NCI-H1092 (cell line): ENCODE results near the gene RNF152.
"Not testable (repeated sequence)": the region's sequence is repeated elsewhere in the genome, so short reads cannot be mapped to it uniquely, and the experiment has no call there.

Source experiments
- DNase-seq: peaks from one replicate; lab custom pipeline; 2025; lab: John Stamatoyannopoulos, UW

Gene RNF152

DNA sequence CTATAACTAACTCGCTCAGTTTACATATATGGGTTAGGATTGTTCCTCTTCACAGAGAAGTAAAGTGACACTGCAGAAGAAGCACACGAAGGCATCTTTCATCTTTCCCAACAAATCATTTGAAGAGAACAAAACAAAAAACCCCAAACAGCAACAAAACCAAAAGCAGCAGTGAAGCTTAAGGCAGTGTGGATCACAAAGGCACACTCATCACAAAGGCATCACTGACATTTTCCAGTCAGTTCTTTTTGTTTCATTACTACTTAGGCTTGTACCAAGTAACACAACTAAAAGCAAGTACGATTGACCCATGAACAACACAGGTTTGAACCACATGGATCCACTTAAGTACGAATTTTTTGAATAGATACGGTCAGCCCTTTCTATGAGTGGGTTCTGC lies 75.7 kb downstream of the RNF152 start:
- DNase-seq: no peak

DNA sequence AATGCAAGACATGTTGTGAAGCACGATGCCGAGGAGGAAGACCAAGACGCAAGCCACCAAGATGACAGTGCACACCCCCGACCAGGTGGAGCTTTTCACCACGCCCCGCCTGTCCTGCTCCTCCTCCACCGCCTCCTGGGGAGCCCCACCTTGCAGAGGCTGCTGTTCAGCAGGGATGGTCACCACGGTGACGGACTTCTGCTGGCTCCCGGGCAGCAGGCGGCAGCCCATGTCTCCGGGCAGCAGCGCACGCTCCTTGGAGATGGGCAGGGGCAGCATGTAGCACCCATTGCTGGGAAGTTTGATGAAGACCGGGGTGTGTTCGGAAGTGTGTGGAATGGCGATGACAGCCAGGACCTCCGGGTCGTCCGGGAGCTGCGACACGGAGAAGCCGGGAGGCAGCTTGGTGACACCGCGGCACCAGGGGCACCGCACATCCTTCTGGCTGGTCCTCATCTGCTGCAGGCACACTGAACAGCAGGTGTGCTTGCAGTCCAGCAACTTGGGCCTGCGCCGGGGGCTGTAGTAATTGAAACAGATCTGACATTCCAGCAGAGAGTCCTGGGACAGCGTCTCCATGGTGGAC lies 76.8 kb downstream of the RNF152 start:
- DNase-seq: no peak

DNA sequence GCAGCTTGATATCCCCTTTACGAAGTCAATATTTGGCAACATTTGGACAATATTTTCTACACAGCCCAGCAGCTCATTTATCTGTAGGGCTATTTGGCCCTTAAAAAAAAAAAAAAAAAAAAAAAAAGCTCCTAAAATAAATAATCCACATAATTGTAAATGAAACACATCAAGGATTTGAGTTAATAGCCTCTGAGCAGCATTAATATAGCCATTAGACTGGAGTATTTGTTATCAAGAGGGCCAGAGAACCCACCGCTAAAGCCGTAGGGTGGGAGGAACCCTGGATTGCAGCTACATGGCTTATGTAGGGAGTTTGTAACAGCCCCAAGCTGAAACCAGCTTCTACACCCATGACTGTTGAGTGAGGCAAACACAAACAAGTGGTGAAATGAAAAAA lies 84.5 kb downstream of the RNF152 start:
- no peak for DNase-seq

DNA sequence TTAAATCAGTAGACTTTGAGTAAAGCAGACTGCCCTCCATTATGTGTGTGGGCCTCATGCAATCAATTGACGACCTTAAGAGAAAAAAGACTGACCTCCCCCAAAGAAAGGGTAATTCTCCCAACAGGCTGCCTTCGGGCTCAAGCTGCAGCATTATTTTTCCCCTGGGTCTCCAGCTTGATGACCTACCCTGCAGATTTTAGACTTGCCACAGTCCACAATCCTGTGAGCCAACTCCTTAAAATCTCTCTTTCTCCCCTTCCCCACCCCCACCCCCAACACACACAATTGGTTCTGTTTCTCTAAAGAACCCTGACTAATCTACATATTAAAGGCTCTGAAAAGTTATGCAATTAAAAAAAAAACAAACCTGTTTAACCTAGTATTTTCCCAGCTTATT lies 89.4 kb downstream of the RNF152 start:
- no peak for DNase-seq

DNA sequence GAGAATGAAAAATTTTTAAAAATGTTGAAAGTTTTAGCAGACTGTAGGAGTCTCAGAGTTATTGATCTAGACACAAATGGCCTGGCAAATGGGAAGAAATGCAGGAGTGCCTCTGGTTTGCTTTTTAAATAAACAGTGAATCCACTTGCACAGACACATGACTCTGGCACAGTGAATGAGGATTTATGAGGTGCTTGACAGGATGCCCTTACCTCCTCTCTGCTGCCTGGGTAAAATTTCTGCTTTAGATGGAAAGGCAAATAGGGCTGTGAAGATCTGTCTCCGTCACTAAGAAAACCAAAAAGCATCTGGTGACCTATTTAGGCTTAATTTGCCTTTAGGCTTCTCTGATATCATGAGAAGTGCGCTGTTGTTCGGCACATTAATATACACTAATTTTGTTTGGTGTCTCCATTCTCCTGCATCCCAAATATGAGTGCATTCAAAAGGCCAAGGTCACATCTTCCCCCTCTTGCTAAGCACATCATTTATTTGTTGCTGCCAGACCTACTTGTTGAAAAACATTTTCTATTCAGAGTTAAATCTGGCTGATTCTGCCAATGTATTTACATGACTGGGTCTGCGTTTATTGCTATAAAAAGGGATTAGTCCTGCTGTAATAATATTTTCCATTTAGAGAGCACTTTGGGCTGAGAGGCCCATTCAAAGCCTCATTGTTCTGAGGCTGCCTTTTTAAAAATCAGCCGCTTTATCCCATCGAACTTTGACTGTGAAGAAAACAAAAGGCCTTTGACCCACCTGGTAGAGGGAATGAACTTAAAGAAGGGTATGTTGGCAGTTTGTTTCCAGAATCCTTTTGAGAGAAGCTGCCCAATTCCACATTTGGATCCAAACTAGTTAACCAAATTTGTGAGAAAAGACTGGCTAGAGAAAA lies 94.9 kb downstream of the RNF152 start:
- no peak for DNase-seq

DNA sequence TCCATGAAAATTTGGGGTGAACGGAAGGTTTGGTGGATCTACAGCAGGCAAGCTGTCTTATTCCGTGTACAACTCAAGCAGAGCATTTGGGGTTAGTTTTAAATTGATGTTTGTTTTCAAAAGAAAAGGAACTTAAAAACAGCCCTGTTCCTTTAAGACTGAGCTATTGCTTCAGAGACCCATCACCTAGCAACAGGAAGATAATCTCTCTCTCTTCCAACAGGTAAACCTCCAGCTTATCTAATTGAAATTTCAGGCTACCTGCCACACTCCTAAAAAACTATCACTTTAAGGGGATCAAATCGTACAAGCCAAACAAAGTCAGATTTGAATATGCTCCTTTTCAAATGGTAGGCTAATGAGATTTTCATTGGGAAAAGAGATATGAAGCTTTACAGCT lies 101.8 kb downstream of the RNF152 start:
- no peak for DNase-seq

DNA sequence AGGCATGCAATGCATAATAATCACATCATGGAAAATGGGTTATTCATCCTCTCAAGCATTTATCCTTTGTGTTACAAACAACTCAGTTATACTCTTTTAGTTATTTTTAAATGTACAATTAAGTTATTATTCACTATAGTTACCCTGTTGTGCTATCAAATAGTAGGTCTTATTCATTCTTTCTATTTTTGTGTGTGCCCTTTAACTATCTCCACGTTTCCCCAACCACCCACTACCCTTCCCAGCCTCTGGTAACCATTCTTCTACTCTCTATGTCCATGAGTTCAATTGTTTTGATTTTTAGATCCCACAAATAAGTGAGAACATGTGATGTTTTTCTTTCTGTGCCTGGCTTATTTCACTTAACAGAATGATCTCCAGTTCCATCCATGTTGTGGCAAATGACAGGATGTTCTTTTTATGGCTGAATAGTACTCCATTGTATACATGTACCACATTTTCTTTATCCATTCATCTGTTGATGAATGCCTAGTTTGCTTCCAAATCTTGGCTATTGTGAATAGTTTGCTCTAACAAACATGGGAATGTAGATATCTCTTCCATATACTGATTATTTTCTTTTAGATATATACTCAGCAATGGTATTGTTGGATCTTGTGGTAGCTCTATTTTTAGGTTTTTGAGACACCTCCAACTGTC lies 105.7 kb downstream of the RNF152 start:
- DNase-seq: not testable (repeated sequence)

DNA sequence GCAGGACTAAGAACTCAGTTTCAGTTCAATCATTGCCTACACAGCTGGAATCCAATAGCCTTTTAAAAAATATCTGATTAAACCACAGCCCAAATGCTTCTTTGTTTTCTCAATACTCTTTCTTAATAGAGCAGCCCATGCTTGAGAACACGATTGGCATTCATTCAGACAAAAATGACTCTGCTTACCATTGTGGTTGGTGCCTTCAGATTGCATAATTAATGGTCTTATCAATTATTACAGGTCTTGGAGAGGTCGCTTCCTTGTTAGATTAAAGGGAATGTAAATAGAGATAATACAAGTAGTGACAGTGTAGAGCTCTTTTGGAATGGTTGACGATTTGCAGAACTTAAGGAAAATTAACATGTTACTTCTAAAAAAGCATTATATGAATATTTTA lies 107.2 kb downstream of the RNF152 start:
- no peak for DNase-seq

DNA sequence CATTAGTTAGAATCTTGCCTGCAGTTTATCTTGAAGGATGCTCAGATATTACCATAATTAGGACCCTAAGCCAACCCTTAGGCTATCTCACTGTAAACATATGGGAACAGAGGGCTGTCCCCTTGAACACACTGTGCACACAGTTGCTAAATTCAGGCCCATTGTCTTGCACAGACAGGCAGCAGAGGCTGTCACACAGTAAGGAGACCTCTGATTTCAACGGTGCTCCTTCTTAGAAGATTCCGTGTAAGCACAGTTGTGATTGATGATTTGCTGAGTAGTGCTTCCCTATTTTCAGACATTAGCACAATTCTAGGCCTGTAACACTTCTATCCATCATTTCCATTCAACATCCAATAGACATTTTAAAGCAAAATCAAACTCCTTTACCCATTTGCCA lies 108.0 kb downstream of the RNF152 start:
- no peak for DNase-seq

DNA sequence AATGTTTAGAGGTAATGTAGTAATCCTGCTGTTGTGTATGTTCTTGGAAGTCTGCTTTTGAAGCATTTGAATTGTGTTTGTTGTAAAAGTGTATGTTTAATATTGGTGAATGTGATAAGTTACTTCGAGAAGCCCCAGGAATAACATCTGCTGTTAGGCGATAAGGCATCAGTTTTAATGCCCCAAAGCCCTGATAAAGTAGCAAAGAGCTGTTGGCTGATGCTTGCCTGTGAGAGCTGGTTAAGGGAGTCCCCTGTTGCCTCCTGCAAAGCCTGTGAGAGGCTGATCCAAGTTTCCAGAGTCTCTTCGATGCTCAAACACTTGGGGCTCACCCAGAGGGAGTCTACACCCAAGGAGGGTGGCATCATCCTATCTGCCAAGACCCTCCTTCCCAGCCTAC lies 110.3 kb downstream of the RNF152 start:
- no peak for DNase-seq

DNA sequence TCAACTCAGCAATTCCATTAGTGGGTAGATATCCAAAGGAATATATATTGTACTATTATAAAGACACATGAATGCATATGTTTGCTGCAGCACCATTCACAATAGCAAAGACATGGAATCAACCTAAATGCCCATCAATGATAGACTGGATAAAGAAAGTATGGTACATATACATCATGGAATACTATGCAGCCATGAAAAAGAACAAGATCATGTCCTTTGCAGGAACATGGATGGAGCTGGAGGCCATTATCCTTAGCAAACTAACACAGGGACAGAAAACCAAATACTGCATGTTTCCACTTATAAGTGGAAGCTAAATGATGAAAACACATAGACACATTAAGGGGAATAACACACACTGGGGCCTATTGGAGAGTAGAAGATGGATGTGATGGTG lies 116.6 kb downstream of the RNF152 start:
- DNase-seq: not testable (repeated sequence)

DNA sequence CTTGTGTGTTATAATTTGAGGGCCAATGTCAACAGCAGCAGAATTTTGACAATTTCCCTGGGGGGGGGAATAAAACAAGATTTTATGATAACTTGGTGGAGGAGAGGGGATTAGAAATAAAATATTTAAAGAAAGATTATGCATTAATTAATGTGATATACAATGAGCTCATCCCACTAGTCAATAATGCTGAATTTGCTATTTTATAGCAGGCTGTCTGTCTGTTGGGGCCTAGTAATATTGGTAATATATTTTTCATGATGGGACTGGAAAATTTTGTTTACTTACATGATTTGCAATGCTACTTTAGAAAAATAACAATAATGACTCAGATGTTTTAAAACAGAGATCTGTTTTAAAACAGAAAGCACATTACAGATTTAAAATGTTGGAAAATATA lies 118.0 kb downstream of the RNF152 start:
- no peak for DNase-seq

DNA sequence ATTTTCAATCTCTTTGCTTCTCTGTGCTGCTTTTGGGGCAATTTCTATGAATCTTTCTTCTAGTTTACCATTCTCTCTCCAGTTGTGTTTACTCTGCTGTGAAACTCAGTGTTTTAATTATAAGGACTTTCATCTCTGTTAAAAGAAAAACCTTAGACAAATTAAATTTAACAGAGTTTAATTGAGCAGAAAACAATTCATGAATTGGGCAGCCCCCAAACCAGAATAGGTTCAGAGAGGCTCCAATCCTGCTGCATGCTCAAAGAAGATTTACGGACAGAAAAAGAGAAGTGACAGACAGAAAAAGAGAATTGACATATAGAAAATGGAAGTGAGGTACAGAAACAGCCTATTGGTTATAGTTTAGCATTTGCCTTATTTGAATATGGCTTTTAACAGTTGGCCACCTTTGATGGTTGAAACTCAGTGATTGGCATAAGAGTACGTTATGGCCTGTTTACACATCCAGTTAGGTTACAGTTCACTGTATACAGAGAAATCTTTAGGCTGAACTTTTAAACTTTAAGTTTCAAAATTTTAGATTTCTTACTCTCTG lies 120.4 kb downstream of the RNF152 start:
- no peak for DNase-seq

DNA sequence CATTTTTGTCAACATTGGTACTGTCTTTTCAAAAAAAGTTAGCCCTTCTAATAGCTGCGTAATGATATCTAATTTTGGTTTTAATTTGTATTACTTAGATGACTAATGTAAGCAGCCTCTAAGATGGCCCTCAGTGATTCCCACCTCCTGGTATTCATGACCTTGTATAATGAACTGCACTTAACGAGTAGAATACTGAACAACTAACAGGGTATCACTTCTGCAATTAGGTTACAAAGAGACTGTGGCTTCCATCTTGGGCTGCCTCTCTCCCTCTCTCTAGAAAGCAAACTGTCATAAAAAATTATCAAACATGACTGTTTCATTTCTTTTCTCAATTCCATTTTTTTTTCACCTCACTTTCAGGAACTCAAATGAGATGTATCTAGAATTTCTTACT lies 120.9 kb downstream of the RNF152 start:
- DNase-seq: no peak

DNA sequence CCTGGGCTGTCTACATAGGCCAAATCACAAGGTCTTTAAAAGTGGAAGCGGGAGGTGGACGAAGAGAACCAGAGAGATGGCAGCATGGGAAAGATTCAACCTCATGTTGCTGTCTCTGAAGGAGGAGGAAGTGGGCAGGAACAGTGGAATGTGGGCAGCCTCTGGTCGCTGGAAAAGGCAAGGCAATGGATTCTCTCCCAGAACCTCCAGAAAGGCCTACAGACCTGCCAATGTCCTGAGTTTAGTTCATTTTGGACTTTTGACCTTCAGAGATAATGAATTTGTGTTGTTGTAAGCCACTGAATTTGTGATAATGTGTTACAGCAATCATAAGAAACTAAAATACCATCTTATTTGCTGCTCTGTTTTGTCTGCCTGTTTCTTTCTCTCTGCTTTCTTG lies 122.5 kb downstream of the RNF152 start:
- no peak for DNase-seq

DNA sequence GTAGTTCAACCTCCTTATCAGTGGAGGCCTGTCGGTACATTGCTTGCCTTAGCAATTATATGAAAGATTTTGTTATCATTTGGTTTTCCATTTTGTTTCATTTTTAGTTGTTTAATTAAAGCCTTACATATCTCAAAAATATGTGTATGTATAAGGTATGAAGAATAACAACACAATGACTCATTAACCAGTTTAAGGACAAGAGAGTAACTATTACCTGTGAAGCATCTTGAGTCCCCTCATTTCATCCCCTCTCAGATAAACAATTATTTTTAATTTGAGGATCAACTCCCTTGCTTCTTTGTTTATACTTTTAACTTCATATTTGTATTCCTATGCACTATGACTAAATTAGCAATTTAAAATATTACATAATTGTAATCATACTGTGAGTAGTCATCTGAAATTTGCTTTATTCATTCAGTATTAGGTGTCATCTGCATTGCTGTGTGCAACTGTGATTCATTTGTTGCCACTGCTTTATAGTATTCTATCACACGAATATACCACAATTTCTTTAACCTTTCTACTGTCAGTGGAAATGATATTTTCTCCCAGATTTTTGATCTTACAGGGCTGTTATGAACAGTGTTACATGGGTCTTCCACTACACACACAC lies 126.4 kb downstream of the RNF152 start:
- no peak for DNase-seq

DNA sequence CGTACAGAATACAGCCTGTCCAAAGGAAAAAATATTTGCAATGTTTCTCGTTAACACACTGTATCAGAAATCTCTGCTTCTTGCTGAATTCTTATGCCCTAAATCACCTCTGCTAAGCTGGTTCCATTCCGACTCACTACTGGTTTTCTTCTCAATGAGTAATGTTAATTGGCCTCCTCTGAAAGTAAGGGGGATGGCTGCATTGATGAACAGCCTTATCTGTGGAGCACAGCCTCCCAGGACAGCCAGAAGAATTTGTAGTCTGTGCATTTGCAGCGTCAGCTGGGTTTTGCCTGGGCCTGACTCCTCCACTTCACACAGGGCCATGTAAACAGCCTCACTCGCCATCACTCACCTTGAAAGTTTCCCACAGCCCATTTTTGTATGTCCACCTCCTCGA lies 127.7 kb downstream of the RNF152 start:
- no peak for DNase-seq

DNA sequence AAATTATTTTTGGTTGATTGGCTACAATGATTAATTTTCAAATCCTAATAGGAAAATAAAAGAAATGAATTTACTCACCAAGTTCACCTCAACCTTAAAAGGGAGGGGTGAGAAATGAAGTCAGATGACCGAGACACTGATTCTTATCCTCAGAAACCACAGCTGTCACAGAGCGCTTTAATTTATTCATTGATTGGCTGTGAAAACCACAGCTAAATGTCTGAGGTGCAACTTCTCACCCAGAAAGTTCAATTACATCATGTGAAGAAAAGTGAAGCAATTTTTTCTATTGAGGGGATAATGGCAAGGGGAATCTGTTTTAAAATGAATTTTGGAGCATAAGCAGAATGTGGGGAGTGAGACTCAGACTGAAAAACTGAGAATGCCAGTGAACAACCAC lies 128.4 kb downstream of the RNF152 start:
- no peak for DNase-seq

DNA sequence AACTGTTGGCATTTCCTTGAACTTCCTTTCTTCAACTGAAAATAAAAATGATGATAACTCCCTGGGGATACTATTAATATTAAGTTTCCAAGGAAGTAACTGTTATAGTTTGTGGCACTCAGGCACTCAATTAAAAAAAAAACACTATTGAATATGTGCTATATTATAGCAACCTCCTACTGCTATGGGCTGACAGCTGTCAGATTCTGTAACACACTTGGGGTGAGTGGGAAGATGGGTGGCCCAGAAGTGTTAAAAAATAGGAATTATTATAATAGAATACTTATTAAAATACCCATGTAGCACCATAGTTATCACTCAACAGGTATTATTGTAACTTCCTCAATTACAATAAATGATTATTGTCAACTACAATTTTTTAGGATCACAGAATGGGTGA lies 130.9 kb downstream of the RNF152 start:
- DNase-seq: no peak
